Measurements from ENCODE around the gene BAHCC1.

Gene BAHCC1

GRCh38 chr17:81426393-81427172 is 31.3 kb downstream of the BAHCC1 start:
- H3K9ac ChIP-seq (ENCODE audit: low read length): no peak overlapping the region
- H2AFZ ChIP-seq (ENCODE audit: low read depth, low read length): no peak overlapping the region
- H3K79me2 ChIP-seq (ENCODE audit: low read length): no peaks in the 10 kb centered on the region
- no peaks in the 10 kb centered on the region for H3K36me3 ChIP-seq (replicated peaks; ENCODE audit: low read depth, low read length)
- H3K9me3 ChIP-seq (ENCODE audit: insufficient read depth, low read length): no peaks in the 10 kb centered on the region
- TF ChIP-seq EZH2phosphoT487 (IDR thresholded peaks at IDR 0.05; ENCODE audit: low read depth): no peak
- TF ChIP-seq CTCF (IDR thresholded peaks at IDR 0.05; ENCODE audit: low read depth, low read length): no peak
- no peak overlapping the region for H3K27ac ChIP-seq (ENCODE audit: low read length)
- H3K4me1 ChIP-seq (ENCODE audit: low read length): no peaks in the 10 kb centered on the region
- no peak overlapping the region for H3K4me2 ChIP-seq (ENCODE audit: low read length)
- no peaks in the 10 kb centered on the region for H3K27me3 ChIP-seq (ENCODE audit: low read depth, low read length)
- H3K4me3 ChIP-seq (ENCODE audit: low read length): no peak overlapping the region
- H4K20me1 ChIP-seq (ENCODE audit: insufficient read depth, low read length): no peaks in the 10 kb centered on the region

- H3K4me1 ChIP-seq (ENCODE audit: low read length): no peaks in the 10 kb centered on the region
- H3K79me2 ChIP-seq (ENCODE audit: low read length): no peaks in the 10 kb centered on the region
- no peak overlapping the region for H3K9ac ChIP-seq (ENCODE audit: low read length)
- H3K4me2 ChIP-seq (ENCODE audit: low read length): no peak overlapping the region
- no peaks in the 10 kb centered on the region for H4K20me1 ChIP-seq (ENCODE audit: insufficient read depth, low read length)
- H3K27me3 ChIP-seq (ENCODE audit: low read depth, low read length): no peaks in the 10 kb centered on the region
- H3K27ac ChIP-seq (ENCODE audit: low read length): no peak overlapping the region
- no peak overlapping the region for H2AFZ ChIP-seq (ENCODE audit: low read depth, low read length)
- H3K36me3 ChIP-seq (replicated peaks; ENCODE audit: low read depth, low read length): no peaks in the 10 kb centered on the region
- TF ChIP-seq EZH2phosphoT487 (IDR thresholded peaks at IDR 0.05; ENCODE audit: low read depth): no peak
- no peak for TF ChIP-seq CTCF (IDR thresholded peaks at IDR 0.05; ENCODE audit: low read depth, low read length)
- H3K4me3 ChIP-seq (ENCODE audit: low read length): no peak overlapping the region
- no peaks in the 10 kb centered on the region for H3K9me3 ChIP-seq (ENCODE audit: insufficient read depth, low read length)
Measured at GRCh38 chr17:81427173-81428120, 32.2 kb downstream of the BAHCC1 start.

GRCh38 chr17:81428121-81428515 is 32.9 kb downstream of the BAHCC1 start:
- Histone ChIP-seq H2AFZ (ENCODE audit: low read depth, low read length) (no peak overlapping the region), H3K27ac (ENCODE audit: low read length) (no peak overlapping the region), H3K4me1 (ENCODE audit: low read length) (no peaks in the 10 kb centered on the region)

More at GRCh38 chr17:81428121-81428515, 32.9 kb downstream of the BAHCC1 start:
- TF ChIP-seq EZH2phosphoT487 (IDR thresholded peaks at IDR 0.05; ENCODE audit: low read depth) (no peak), CTCF (IDR thresholded peaks at IDR 0.05; ENCODE audit: low read depth, low read length) (no peak)
- Histone ChIP-seq H3K79me2 (ENCODE audit: low read length) (no peaks in the 10 kb centered on the region), H3K36me3 (replicated peaks; ENCODE audit: low read depth, low read length) (no peaks in the 10 kb centered on the region), H3K9ac (ENCODE audit: low read length) (no peak overlapping the region), H3K4me3 (ENCODE audit: low read length) (no peak overlapping the region), H3K4me2 (ENCODE audit: low read length) (no peak overlapping the region), H3K9me3 (ENCODE audit: insufficient read depth, low read length) (no peaks in the 10 kb centered on the region), H4K20me1 (ENCODE audit: insufficient read depth, low read length) (no peaks in the 10 kb centered on the region), H3K27me3 (ENCODE audit: low read depth, low read length) (no peaks in the 10 kb centered on the region)

All from OCI-LY3 (cell line).